SK-N-SH (cell line): ENCODE measurements around the gene HPN.

Experiments used
- EP300 ChIP-seq, 2 experiments: IDR thresholded peaks; 2 replicates each; pipeline versions ENCODE4 v1.4.0 to v1.6.1; 2012; ENCODE audit warnings: borderline replicate concordance in 1 of 2, low read depth in 1 of 2, low read length in 1 of 2
- GABPA ChIP-seq: IDR thresholded peaks from 2 replicates; pipeline ENCODE4 v1.4.0; 2012; ENCODE audit warnings: low read depth, mild to moderate bottlenecking
- POLR2AphosphoS5 ChIP-seq: IDR thresholded peaks from 2 replicates; pipeline ENCODE4 v1.6.1; 2012; ENCODE audit warnings: low read depth, low read length
- RAD21 ChIP-seq: IDR thresholded peaks from 2 replicates; pipeline ENCODE4 v1.6.1; 2012; ENCODE audit warnings: mild to moderate bottlenecking, low read length
- RFX5 ChIP-seq: IDR thresholded peaks from 2 replicates; pipeline ENCODE4 v1.6.1; 2012; ENCODE audit warnings: mild to moderate bottlenecking, improper control_type of control experiment, low read length
- SIN3A ChIP-seq: IDR thresholded peaks from 2 replicates; pipeline ENCODE4 v1.6.1; 2012; ENCODE audit warnings: low read depth, mild to moderate bottlenecking, low read length, moderate library complexity, borderline replicate concordance
- TF ChIP-seq, protein P1 (sequence below): fragments of 200-600 bp; sonication (generic); IDR thresholded peaks from 2 replicates; pipeline ENCODE4 v1.6.1; 2017; ENCODE audit warnings: antibody characterized with exemption, mild to moderate bottlenecking, moderate library complexity
- TF ChIP-seq, protein P2 (sequence below): IDR thresholded peaks from 2 replicates; pipeline ENCODE4 v1.6.1; 2012; ENCODE audit warnings: mild to moderate bottlenecking, low read depth, low read length, moderate library complexity
- TF ChIP-seq, protein P3 (sequence below): IDR thresholded peaks from 2 replicates; pipeline ENCODE4 v1.4.0; 2012; ENCODE audit warnings: low read depth
- TF ChIP-seq, protein P4 (sequence below): IDR thresholded peaks from 2 replicates; pipeline ENCODE4 v1.4.0; 2012; ENCODE audit warnings: low read depth, borderline replicate concordance

DNA sequence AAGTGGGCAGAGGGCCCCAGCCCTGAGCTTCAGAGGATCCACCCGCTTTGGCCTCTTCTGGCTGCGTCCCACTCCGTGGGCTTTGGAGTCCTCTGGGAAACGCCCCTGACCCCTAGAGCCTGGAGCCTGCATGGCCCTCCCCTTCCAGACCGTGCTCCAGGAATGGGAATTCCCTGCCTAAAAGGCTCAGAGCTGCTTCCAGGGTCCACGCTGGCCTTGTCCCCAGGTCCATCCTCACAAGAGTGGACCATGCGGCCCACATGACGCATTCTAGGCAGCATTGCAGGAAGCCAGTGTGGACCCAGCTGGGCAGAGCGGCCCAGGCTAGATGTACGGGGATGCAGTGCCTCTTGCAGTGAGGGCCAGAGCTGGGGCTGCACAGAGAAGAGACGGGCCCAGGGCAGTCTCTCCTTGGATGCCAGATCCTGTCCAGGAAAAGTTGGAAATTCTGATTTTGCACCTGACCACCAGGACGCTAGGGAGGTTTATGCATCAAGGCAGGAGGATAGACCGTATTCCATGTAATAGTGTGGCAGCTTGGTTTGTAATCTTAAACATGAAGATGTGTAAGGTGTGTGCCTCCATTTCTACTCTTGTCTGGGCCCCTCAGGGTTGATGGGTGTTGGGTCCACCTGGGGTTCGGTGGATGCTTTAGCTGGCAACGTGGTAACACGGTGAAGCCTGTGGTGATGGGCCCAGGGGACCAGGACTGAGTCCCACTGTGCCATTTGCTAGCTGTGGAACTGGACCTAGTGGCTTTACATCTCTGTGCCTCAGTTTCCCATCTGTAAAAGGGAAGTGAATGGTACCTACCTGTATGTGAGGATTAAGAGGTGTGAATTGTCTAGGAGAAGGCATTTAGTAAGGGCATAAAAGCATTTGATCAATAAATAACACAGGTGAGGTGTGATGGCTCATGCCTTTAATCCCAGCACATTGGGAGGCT lies 59.3 kb downstream of the HPN start:
- TF ChIP-seq, protein P1, sequence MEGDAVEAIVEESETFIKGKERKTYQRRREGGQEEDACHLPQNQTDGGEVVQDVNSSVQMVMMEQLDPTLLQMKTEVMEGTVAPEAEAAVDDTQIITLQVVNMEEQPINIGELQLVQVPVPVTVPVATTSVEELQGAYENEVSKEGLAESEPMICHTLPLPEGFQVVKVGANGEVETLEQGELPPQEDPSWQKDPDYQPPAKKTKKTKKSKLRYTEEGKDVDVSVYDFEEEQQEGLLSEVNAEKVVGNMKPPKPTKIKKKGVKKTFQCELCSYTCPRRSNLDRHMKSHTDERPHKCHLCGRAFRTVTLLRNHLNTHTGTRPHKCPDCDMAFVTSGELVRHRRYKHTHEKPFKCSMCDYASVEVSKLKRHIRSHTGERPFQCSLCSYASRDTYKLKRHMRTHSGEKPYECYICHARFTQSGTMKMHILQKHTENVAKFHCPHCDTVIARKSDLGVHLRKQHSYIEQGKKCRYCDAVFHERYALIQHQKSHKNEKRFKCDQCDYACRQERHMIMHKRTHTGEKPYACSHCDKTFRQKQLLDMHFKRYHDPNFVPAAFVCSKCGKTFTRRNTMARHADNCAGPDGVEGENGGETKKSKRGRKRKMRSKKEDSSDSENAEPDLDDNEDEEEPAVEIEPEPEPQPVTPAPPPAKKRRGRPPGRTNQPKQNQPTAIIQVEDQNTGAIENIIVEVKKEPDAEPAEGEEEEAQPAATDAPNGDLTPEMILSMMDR: no peak
- TF ChIP-seq, protein P2, sequence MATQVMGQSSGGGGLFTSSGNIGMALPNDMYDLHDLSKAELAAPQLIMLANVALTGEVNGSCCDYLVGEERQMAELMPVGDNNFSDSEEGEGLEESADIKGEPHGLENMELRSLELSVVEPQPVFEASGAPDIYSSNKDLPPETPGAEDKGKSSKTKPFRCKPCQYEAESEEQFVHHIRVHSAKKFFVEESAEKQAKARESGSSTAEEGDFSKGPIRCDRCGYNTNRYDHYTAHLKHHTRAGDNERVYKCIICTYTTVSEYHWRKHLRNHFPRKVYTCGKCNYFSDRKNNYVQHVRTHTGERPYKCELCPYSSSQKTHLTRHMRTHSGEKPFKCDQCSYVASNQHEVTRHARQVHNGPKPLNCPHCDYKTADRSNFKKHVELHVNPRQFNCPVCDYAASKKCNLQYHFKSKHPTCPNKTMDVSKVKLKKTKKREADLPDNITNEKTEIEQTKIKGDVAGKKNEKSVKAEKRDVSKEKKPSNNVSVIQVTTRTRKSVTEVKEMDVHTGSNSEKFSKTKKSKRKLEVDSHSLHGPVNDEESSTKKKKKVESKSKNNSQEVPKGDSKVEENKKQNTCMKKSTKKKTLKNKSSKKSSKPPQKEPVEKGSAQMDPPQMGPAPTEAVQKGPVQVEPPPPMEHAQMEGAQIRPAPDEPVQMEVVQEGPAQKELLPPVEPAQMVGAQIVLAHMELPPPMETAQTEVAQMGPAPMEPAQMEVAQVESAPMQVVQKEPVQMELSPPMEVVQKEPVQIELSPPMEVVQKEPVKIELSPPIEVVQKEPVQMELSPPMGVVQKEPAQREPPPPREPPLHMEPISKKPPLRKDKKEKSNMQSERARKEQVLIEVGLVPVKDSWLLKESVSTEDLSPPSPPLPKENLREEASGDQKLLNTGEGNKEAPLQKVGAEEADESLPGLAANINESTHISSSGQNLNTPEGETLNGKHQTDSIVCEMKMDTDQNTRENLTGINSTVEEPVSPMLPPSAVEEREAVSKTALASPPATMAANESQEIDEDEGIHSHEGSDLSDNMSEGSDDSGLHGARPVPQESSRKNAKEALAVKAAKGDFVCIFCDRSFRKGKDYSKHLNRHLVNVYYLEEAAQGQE: no peak
- TF ChIP-seq, protein P3, sequence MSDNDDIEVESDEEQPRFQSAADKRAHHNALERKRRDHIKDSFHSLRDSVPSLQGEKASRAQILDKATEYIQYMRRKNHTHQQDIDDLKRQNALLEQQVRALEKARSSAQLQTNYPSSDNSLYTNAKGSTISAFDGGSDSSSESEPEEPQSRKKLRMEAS: no peak
- TF ChIP-seq POLR2AphosphoS5 (no peak), RFX5 (no peak), RAD21 (no peak), GABPA (no peak), SIN3A (no peak), EP300 (IDR thresholded peaks at IDR 0.05; ENCODE audit: borderline replicate concordance in 1 of 2, low read depth in 1 of 2, low read length in 1 of 2) (no peak)
- TF ChIP-seq, protein P4, sequence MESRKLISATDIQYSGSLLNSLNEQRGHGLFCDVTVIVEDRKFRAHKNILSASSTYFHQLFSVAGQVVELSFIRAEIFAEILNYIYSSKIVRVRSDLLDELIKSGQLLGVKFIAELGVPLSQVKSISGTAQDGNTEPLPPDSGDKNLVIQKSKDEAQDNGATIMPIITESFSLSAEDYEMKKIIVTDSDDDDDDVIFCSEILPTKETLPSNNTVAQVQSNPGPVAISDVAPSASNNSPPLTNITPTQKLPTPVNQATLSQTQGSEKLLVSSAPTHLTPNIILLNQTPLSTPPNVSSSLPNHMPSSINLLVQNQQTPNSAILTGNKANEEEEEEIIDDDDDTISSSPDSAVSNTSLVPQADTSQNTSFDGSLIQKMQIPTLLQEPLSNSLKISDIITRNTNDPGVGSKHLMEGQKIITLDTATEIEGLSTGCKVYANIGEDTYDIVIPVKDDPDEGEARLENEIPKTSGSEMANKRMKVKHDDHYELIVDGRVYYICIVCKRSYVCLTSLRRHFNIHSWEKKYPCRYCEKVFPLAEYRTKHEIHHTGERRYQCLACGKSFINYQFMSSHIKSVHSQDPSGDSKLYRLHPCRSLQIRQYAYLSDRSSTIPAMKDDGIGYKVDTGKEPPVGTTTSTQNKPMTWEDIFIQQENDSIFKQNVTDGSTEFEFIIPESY: no peak
